ENCODE results near the gene TMEM212.
"Not testable (repeated sequence)": the region's sequence is repeated elsewhere in the genome, so short reads cannot be mapped to it uniquely, and the experiment has no call there.

The TMEM212 gene

DNA sequence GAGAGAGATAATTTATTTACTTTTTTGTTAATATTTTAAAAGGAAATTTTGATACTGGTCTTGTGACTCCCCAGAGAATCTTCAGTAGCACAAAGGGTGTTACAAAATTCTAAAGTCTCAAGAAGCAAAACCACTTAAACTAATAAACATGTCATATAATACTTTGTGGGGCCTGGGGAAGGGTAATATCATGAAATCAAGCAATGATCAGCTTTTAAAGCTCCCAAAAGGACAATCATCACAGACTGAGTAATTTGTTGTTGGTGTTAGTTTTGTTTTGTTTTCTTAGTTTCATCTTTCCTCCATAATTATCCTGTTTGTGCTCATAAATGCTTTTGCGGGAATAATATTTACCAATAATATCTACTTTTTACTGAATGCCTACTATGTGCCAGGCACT lies 55.0 kb downstream of the TMEM212 start:
- no peak for DNase-seq

DNA sequence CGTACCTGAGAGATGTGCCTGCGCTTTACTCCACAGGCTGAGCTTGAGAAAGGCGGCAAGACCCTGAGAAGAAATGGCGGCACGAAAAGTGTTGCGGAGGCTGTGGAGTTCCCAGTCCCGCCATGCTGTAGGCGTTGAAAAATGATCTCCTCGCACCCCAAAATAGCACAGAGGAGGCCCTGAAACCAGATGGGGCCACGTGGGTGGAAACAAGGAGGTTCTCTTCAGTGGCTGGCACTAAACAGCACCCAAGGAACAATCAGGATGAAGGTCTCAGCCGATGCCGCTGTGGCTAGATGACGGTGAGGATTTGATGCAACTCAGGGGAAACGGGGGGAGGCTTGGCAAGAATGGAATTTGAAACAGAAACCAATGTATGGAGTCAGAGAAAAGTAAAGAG lies 57.3 kb downstream of the TMEM212 start:
- DNase-seq = no peak

DNA sequence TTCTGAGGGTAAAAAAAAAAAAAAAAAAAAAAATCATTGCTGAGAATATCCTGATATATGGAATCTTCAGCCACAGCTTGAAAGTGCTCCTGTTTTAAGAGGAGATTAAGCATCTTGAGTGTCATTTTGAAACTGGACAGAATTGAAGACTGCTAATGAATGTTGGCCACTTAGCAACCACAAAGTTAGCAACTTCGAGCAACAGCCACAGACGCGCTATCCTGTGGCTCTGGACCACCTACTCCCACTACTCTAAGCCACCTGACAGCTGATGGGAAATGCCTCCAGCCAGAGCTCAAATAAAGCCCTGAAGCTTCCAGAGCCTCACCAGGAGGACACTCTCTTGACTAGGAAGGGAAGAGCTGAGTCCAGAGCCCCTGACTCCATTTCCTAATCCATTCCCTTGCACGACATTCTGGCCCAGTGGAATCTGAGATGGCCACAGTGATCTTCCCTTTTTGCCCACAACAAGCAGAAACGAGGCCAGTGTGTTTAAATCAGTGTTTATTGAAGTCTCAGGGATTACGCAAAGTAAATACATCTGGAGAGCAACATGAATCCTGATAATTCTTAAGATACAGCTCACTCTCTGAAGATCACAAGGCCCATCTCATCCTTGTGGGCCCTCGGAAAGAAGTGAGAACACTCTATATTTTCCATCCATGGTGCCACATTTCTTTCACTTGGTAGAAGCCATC lies 58.6 kb downstream of the TMEM212 start:
- DNase-seq = no peak

DNA sequence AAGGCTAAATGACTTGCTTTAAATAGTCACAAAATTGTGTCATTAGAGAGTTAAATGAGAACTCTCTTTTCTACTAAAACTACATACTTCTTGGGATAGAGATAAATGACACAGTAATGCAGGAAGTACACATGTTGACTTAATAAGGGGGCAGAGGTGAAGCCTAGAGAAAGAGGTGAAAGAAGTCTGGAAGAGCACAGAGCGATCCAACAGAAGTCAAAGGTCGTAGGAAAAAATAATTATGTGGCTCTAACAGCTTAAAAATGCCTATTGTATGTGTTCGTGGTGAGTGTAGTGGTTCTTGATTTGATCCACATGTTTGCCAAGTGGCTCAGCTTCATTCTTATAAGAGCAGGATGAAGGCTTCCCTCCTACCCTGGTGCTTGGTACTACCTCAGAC lies 61.7 kb downstream of the TMEM212 start:
- no peak for DNase-seq

DNA sequence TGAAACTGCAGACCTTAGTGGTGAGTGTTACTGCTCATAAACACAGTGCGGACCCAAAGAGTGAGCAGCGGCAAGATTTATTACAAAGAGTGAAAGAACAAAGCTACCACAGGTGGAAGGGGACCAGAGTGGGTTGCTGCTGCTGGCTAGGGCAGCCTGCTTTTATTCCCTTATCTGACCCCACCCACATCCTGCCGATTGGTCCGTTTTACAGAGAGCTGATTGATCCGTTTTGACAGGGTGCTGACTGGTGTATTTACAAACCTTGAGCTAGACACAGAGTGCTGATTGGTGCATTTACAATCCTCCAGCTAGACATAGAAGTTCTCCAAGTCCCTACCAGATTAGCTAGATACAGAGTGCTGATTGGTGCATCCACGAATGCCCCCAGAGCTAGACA lies 63.4 kb downstream of the TMEM212 start:
- DNase-seq = not testable (repeated sequence)

DNA sequence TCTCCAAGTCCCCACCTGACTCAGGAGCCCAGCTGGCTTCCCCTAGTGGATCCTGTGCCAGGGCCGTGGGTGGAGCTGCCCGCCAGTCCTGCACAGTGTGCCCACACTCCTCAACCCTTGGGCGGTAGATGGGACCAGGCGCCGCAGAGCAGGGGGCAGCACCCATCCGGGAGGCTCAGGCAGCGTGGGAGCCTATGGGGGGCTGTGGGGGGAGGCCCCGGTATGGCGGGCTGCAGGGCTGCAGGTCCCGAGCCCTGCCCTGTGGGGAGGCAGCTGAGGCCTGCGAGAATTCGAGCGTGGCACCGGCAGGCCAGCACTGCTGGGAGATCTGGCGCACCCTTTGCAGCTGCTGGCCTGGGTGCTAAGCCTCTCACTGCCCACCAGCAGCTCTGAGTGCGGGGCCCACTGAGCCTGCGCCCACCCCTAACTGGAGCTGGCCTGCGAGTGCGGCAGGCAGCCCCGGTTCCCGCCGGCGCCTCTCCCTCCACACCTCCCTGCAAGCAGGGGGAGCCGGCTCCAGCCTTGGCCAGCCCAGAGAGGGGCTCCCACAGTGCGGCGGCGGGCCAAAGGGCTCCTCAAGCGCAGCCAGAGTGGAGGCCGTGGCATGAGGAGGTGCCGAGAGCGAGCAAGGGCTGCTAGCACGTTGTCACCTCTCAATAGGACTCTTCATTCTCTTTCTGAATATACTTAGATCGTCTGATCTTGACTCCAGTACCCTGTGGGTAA lies 64.0 kb downstream of the TMEM212 start:
- no peak for DNase-seq

DNA sequence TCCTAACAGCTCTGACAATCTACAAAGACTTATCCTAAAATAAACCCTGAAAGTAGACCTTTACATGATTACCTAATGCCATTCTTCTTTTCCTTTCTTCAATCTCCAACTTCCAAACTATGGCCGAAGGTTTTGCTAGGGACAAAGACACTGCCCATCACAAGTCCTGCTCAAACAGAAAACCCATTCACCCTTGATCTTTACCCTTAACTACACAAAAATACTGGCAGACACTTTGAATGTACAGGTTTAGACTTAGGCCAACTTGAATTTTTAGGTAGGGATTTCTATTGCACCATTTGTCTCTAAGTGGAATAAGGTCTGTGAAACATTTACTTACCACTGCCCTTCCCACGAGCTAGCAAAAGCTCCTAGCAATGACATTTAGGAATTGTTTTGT lies 64.6 kb downstream of the TMEM212 start:
- DNase-seq = no peak

DNA sequence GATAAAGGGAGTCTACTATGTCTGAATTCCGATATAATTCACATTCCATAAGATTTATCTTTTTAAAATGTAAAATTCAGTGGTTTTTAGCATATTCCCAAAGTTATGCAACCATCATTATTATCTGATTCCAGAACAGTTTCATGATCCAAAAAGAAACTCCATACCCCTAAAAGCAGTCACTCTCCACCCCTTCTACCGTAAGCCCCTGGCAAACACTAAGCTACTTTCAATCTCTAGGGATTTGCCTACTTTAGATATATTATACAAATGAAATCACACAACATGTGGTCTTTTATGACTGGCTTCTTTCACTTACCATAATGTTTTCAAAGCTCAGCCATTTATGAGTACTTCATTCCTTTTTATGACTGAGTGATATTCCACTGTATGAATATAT lies 65.6 kb downstream of the TMEM212 start:
- DNase-seq = no peak

All from activated CD8-positive, alpha-beta memory T cell treated with anti-CD3 and anti-CD28 coated beads for 24 hours (primary cell).